ENCODE results near the gene OAT.

DNA sequence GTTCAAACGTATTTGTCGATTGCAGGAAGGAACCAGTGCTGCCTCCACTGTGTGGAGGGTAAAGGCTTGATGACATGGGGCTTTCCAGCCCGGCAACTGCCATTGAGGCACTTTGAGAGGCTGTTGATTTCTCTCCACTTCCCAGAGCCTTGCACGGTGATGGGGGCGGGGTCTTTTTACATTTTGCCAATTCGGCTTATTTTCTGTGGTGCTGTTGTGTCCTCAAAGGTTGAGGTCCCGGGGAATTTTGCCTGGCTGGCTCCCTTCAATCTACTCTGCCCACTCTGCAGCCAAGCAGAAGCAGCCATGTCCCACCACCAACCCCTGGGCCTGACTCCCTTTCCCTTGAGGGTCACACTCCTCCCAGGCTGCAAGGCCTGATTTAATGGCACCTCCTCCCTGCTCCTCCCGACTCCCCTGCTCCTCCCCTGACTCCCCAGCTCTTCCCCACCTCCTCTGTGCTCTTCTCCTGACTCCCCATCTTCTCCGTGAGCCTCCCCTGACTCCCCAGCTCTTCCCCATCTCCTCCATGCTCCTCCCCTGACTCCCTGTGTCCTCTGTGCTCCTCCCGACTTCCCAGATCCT lies 39.0 kb downstream of the OAT start:
- TF ChIP-seq CTCF (IDR thresholded peaks at IDR 0.05), result no peak
- TF ChIP-seq POLR2A (IDR thresholded peaks at IDR 0.05), result no peak
- no peak for TF ChIP-seq POLR2AphosphoS5 (IDR thresholded peaks at IDR 0.05)
- no peak for TF ChIP-seq EP300 (IDR thresholded peaks at IDR 0.05)
